GM18498 (cell line): ENCODE measurements around the gene SCNN1A.
A peak's percentile ranks its signal among the peaks of the same experiment; 100 is the strongest.

ENCODE experiments used
- ATAC-seq: cut with Tn5 transposase; IDR thresholded peaks from one replicate; pipeline ENCODE4 v1.9.1; 2021; ENCODE audit warnings: mild to moderate bottlenecking, moderate library complexity; ENCODE audit not compliant: unreplicated experiment

SCNN1A gene

DNA sequence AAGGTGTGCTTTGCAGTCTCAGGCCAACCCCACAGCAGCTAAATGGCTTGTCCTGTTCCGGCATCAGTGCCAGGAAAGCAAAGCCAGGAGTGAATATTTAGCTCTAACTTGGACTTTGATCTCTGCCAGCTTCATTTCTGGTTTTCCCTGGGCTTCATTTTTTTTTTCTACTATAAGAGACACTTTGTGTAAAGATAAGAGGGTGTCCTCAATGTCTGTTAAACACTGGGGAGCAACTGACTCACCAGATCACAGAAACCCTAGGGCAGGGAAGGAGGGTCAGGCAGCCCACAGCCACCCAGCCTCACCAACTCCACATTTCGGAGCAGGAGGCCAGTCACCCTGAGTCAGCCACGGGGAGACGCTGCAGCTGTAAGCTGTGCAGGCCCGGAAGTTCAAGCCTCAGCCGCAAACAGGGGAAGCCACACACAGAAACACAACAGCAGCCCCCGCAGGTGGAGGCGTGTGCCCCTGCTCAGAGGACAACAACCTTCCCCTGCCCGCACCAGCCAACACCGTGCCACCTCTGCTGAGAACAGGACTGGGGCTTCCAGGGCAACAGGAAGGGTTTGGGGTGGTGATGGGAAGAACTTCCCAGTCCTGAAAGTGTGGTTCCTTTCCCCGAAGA lies 39.8 kb downstream of the SCNN1A start:
- peak; percentile 68 for ATAC-seq

GRCh38 chr12:6334940-6335450 lies 40.4 kb downstream of the SCNN1A start:
- ATAC-seq = no peak

DNA sequence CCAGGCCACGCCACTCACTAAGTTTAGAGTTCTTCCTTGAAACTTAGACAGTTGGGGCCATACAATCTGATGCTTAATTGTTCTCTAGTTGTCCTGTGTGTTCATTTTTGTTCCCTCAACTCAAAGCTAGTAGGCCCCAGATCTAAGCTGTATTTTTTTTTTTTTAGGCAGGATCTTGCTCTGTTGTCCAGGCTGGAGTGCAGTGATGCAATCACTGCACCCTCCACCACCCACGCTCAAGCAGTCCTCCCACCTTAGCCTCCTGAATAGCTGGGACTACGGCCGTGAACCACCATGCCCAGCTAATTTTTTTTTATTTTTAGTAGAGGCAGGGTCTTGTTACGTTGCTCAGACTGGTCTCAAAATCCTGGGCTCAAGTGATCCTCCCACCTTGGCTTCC lies 41.0 kb downstream of the SCNN1A start:
- no peak for ATAC-seq

- ATAC-seq = no peak
These were observed 41.8 kb downstream of the SCNN1A start for GRCh38 chr12:6333566-6333965.

DNA sequence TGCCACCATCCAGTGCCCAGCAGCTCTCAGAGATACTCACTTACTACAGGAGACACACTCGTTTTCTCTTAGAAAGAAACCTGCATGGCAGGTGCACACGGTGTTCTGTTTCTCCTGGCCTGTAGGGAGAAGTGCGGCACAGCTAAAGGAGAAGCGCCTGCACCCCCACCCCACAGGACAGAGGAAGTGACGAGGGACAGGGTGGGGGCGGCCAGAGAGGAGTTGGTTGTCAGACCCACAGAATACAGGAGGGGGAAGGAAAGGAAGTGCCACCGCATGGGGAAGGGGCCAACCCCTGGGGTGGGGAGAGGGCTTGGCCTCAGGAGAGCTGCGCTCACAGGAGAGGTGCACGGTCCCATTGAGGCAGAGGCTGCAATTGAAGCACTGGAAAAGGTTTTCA lies 42.3 kb downstream of the SCNN1A start:
- ATAC-seq = no peak

DNA sequence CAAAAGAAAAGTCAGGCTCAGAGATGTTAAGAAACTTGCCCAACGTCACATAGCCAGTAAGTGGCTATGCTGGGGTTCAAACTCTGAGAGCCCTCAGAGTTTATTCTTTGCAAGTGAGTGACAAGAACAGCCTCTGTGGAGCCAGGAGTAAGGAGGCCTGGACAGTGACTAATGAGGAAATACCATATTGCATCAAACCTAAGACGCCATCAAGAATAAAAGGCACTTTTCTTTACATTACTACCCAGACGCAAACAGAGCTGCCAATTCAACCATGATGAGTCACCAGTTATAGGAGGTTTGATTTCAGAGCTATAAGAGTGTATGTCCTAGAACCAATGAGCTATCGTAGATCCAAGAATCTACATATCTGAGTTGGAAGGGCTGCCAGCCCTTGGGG lies 42.9 kb downstream of the SCNN1A start:
- no peak for ATAC-seq

- ATAC-seq = no peak
These were observed 44.2 kb downstream of the SCNN1A start for GRCh38 chr12:6330999-6331714.

GRCh38 chr12:6330192-6330591 lies 45.2 kb downstream of the SCNN1A start:
- peak; percentile 65 for ATAC-seq

DNA sequence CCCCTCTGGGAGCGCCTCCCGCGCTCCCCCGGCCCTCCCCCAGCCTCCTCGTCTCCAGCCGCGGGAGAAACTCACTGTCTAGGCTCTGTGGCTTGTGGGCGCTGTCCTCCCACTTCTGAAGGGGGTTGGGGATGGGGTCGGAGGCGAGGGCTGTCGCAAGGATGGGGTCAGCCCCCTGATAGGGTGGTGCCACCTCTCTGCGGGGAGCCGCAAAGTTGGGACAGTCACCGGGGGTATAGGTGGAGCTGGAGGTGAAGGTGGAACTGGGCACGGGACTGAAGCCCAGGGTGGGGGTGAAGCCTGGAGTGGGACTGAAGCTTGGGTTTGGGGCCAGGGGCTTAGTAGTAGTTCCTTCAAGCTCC lies 45.7 kb downstream of the SCNN1A start:
- ATAC-seq = no peak

DNA sequence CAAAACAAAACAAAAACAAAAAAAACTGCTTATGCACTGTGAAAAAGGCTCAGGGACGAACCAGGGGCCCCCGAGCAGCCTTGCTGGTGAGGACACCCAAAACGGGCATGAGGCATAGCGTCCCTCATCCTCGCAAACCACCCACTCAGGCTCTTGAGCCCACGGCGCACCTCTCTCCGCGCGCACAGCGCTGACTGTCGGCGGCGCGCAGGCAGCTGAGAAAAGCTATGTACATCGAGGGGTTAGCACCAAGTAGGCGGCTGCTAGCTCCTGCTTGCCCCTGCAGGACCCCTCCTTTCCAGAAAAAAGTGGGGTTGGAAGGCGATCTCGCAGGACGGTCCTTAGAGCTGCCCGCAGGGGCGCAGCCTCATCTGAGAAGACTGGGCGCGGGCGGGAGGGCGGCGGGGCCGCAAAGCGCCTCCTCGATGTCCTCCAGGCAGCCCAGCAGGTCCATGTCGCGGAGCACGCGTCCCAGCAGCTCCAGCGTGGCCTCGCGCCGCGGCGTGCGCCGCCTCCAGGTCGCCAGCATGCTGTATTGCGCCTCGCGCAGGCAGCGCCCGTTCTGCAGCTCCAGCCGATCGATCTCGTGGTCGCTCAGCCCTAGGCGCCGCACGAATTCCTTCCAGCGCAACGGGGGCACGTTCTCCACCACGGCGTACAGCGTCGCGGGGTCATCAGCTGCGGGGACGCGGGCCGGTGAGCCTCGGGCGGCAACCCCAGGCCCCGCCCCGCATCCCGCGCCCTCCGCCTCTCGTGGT lies 46.2 kb downstream of the SCNN1A start:
- ATAC-seq = no peak

GRCh38 chr12:6328045-6328779 lies 47.2 kb downstream of the SCNN1A start:
- ATAC-seq = no peak

GRCh38 chr12:6327229-6328041 lies 47.9 kb downstream of the SCNN1A start:
- no peak for ATAC-seq

DNA sequence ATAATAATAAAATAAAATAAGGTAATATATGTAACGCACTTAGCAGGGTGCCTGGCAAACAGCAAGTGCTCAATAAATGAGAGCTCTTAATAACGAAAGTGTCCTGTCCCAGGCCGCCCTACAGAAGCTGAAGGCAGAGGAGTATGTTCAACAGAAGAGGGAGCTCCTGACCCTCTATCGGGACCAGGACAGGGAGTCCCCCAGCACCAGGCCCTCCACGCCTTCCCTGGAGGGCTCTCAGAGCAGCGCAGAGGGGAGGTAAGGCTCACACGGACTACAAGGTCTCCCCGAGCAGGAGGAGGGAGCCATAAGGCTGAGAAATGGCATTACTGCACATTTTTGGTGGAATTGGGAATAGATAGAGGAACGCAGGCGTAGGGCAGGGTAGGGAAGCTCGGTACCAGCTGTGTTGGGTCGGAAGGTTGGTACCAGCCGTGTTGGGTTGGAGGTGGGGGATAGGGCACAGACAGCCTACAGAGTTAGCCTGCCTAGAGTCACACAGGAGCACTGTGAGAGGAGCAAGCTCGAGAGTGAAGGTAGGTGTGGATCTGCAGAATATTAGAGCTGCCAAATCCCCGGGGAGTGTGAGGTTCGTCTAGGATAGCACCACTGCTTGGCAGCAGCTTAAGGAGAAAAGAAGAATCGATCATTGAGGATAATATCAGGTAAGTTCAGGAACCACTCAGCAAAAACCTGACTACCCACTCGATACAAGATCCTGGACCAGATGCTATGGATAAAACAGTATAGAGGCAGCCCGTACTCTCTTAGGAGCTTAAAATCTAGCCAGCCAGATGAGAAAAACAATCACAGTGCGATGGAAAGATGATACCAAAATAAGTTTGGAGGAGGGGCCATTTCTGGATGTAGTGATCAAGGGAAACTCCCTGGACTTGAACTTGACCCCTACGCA lies 48.8 kb downstream of the SCNN1A start:
- ATAC-seq = no peak

DNA sequence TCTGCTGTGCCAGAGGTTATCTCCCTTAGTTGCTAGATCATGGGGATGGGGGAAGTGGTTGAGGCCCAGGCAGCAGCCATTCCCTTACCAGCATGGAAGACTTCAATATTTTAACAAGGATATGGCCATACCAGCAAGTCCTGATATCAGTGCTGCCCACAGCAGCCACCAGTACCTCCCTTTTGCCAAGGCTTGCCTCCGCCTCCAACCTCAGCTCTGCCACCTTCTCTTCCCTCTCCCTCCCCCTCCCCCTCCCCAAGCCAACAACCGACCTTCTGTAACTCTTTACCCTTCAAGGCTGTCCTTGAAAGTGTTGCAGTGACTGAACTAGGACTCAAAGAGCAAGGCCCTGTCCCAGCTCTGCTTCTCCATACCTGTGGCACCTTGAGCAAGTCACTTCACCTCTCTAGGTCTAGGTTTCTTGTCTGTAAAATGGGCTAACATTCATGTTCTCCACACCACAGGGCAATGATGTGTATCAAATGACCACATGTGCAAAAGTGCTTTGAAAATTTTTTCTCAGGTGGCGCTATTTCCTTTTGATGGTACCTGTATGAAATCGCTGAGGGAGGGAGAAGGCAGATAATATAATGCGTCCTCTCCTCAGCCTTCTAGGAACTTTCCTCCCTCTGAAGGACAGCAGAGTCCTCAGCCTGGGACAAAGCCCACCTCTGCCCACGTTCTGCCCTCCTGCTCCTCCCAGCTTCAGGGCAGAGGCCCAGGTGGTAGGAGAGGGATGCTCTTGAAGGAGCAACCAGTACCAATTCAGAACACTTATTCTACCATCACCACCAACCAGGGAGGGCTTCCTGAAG lies 50.2 kb downstream of the SCNN1A start:
- ATAC-seq = no peak

GRCh38 chr12:6323995-6324711 lies 51.2 kb downstream of the SCNN1A start:
- ATAC-seq = no peak

GRCh38 chr12:6323340-6323994 lies 51.9 kb downstream of the SCNN1A start:
- peak; percentile 82 for ATAC-seq

DNA sequence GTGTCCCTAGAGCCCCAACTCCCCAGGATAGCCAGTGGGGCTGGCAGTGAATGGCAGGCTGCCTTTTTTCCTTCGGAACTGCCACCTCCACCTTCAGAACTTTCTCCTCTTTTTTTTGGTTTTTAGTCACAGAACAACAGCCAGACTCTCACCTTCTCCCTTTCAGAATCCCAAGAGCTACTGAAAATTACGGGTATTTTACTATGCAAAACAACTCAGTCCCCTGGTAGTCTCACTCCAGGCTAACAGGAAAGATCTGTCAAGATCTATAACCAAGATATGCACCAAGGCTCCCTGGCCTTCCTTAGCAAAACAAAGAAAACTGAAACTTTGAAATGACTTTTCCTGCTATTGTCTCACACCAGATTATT lies 52.4 kb downstream of the SCNN1A start:
- peak; percentile 38 for ATAC-seq
